Nephron progenitor cell (in vitro differentiated cells): Measurements from ENCODE around the gene TMEM38A.
A peak's percentile ranks its signal among the peaks of the same experiment; 100 is the strongest.
"Not testable (repeated sequence)": the region's sequence is repeated elsewhere in the genome, so short reads cannot be mapped to it uniquely, and the experiment has no call there.

Experiments
- DNase-seq: peaks from one replicate; pipeline ENCODE4 v3.0.0; 2021
- H3K27ac Mint-ChIP-seq: 2 replicates; pipeline ENCODE4 v1.8.0; 2021; ENCODE audit warnings: mild to moderate bottlenecking, moderate library complexity, mixed read lengths
- H3K27me3 Mint-ChIP-seq: 2 replicates; pipeline ENCODE4 v1.8.0; 2021; ENCODE audit warnings: mild to moderate bottlenecking, low read depth, mixed read lengths; ENCODE audit not compliant: poor library complexity
- H3K36me3 Mint-ChIP-seq: 2 replicates; pipeline ENCODE4 v1.8.0; 2021; ENCODE audit warnings: low read depth, mixed read lengths
- H3K4me1 Mint-ChIP-seq: 2 replicates; pipeline ENCODE4 v1.8.0; 2021; ENCODE audit warnings: mixed read lengths
- H3K4me3 Mint-ChIP-seq: 2 replicates; pipeline ENCODE4 v1.8.0; 2021; ENCODE audit warnings: mild to moderate bottlenecking, moderate library complexity, mixed read lengths
- H3K9me3 Mint-ChIP-seq: 2 replicates; pipeline ENCODE4 v1.8.0; 2021; ENCODE audit warnings: mild to moderate bottlenecking, moderate library complexity, mixed read lengths
- CTCF ChIP-seq: fragments of 200-600 bp; sonication (generic); IDR thresholded peaks from 2 replicates; pipeline ENCODE4 v1.5.0; 2021; ENCODE audit warnings: antibody characterized with exemption

The TMEM38A gene

GRCh38 chr19:16638666-16639065, 22.3 kb upstream of the TMEM38A start:
- Mint-ChIP-seq H3K27me3 (no peaks in the 10 kb centered on the region), H3K9me3 (no peaks in the 10 kb centered on the region), H3K4me1 (peaks cover 11% of the 10 kb centered on the region), H3K4me3 (no peak overlapping the region), H3K36me3 (peaks cover 58% of the 10 kb centered on the region), H3K27ac (peak overlapping the region; percentile 46)
- DNase-seq = no peak
- TF ChIP-seq CTCF = no peak

GRCh38 chr19:16640951-16641350, 20.0 kb upstream of the TMEM38A start:
- DNase-seq = no peak
- no peaks in the 10 kb centered on the region for H3K9me3 Mint-ChIP-seq
- TF ChIP-seq CTCF = no peak
- H3K4me3 Mint-ChIP-seq = no peak overlapping the region
- H3K4me1 Mint-ChIP-seq = peaks cover 11% of the 10 kb centered on the region
- no peaks in the 10 kb centered on the region for H3K27me3 Mint-ChIP-seq
- peaks cover 73% of the 10 kb centered on the region for H3K36me3 Mint-ChIP-seq
- H3K27ac Mint-ChIP-seq = no peak overlapping the region

- H3K36me3 Mint-ChIP-seq = peaks cover 75% of the 10 kb centered on the region
- H3K27me3 Mint-ChIP-seq = no peaks in the 10 kb centered on the region
- H3K9me3 Mint-ChIP-seq = no peaks in the 10 kb centered on the region
- no peak overlapping the region for H3K4me3 Mint-ChIP-seq
- TF ChIP-seq CTCF = no peak
- peaks cover 11% of the 10 kb centered on the region for H3K4me1 Mint-ChIP-seq
- DNase-seq = no peak
- H3K27ac Mint-ChIP-seq = no peak overlapping the region
Measured at GRCh38 chr19:16641695-16642094, 19.2 kb upstream of the TMEM38A start.

DNA sequence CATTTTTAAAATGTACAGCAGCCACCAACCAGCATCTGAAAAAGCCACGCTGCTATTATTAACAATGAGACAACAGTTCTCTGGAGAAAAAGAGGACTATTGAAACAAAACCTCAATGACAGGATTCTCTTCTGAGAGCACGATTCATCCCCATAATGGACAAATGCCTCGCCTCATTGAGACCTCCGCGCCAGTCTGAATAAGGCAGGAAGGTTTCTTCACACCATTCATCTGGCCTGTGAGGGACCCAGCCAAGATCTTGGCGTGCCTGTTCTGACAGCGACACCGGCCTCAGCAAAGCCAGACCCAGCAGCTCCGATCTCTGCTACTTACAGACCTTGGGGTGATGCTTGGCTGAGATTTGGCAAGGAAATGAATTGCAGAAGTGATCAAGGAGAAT, 15.8 kb upstream of the TMEM38A start:
- Mint-ChIP-seq H3K4me3 (no peak overlapping the region), H3K36me3 (peaks cover 65% of the 10 kb centered on the region), H3K9me3 (no peaks in the 10 kb centered on the region), H3K4me1 (no peaks in the 10 kb centered on the region), H3K27me3 (no peaks in the 10 kb centered on the region), H3K27ac (no peak overlapping the region)
- no peak for DNase-seq
- TF ChIP-seq CTCF = no peak

GRCh38 chr19:16649734-16650133, 11.2 kb upstream of the TMEM38A start:
- Mint-ChIP-seq H3K9me3 (no peaks in the 10 kb centered on the region), H3K4me1 (no peaks in the 10 kb centered on the region), H3K36me3 (peaks cover 71% of the 10 kb centered on the region), H3K27ac (peak overlapping the region; percentile 79), H3K27me3 (peaks cover 3% of the 10 kb centered on the region), H3K4me3 (no peak overlapping the region)
- no peak for TF ChIP-seq CTCF
- DNase-seq = no peak

DNA sequence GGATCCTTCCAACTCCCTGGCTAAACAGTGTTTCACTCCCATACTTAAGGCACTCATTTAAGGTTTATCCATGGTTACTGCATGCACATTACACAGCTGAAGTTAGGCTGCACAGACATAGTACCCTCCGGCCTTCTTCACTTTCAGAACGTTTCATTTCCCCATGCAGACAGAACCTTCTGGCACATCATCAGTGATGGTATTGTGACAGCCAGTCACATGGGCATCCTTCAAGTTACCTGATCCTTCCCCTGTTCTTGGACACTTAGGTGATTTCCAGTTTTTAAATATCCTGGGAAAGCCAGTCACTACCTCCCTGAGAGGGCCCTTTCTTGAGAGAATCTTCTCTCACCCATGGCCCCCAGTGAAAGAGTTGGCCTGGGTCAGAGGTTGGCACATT, 10.1 kb upstream of the TMEM38A start:
- no peak for TF ChIP-seq CTCF
- Mint-ChIP-seq H3K27ac (no peak overlapping the region), H3K36me3 (peaks cover 70% of the 10 kb centered on the region), H3K27me3 (peaks cover 3% of the 10 kb centered on the region), H3K9me3 (no peaks in the 10 kb centered on the region), H3K4me3 (no peak overlapping the region), H3K4me1 (no peaks in the 10 kb centered on the region)
- no peak for DNase-seq

DNA sequence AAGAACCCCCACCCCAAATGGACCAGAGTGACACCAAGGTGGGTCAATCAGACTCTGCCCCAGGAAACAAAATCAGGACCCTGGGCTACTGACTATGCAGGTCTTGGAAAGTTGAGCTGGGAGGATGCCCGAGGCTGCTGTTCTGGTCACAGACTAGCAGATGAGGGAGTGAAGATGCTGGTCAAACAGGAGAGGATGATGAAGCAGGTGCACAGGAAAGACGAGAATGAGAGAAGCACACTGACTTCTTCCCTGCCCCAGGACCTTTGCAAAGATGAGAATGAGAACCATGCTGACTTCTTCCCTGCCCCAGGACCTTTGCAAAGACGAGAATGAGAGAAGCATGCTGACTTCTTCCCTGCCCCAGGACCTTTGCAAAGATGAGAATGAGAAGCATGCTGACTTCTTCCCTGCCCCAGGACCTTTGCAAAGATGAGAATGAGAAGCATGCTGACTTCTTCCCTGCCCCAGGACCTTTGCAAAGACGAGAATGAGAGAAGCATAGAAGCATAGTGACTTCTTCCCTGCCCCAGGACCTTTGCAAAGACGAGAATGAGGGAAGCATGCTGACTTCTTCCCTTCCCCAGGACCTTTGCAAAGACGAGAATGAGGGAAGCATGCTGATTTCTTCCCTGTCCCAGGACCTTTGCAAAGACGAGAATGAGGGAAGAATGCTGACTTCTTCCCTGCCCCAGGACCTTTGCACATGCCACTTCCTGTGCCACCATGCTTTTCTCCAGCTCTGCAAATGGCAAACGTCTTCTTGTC, 9.3 kb upstream of the TMEM38A start:
- H3K4me1 Mint-ChIP-seq, H3K4me3 Mint-ChIP-seq, H3K9me3 Mint-ChIP-seq, H3K27ac Mint-ChIP-seq, H3K27me3 Mint-ChIP-seq, DNase-seq: not testable (repeated sequence)
- H3K36me3 Mint-ChIP-seq = peaks cover 72% of the 10 kb centered on the region
